ENCODE results near the gene RBM15.

The RBM15 gene

GRCh38 chr1:110308247-110308646 is 30.9 kb upstream of the RBM15 start:
- Histone ChIP-seq H3K27me3 (ENCODE audit: control insufficient read depth, insufficient read depth, low read length) (no peaks in the 10 kb centered on the region), H3K27ac (ENCODE audit: low read length) (no peak overlapping the region), H3K9me3 (ENCODE audit: control insufficient read depth, low read depth, low read length) (no peaks in the 10 kb centered on the region), H3K4me3 (ENCODE audit: low read length) (no peak overlapping the region), H3K9ac (ENCODE audit: low read length) (no peak overlapping the region), H3K4me1 (ENCODE audit: control insufficient read depth, low read depth, low read length) (peaks cover 5% of the 10 kb centered on the region), H3K36me3 (ENCODE audit: control insufficient read depth, low read depth, low read length) (no peaks in the 10 kb centered on the region)

- H3K4me3 ChIP-seq (ENCODE audit: low read length), result no peak overlapping the region
- no peak overlapping the region for H3K9ac ChIP-seq (ENCODE audit: low read length)
- peaks cover 5% of the 10 kb centered on the region for H3K4me1 ChIP-seq (ENCODE audit: control insufficient read depth, low read depth, low read length)
- no peaks in the 10 kb centered on the region for H3K36me3 ChIP-seq (ENCODE audit: control insufficient read depth, low read depth, low read length)
- no peaks in the 10 kb centered on the region for H3K9me3 ChIP-seq (ENCODE audit: control insufficient read depth, low read depth, low read length)
- H3K27me3 ChIP-seq (ENCODE audit: control insufficient read depth, insufficient read depth, low read length), result no peaks in the 10 kb centered on the region
- H3K27ac ChIP-seq (ENCODE audit: low read length), result no peak overlapping the region
These were observed 30.0 kb upstream of the RBM15 start for GRCh38 chr1:110309139-110309538.

GRCh38 chr1:110309767-110310166 is 29.4 kb upstream of the RBM15 start:
- Histone ChIP-seq H3K9ac (ENCODE audit: low read length) (no peak overlapping the region), H3K27ac (ENCODE audit: low read length) (no peak overlapping the region), H3K36me3 (ENCODE audit: control insufficient read depth, low read depth, low read length) (no peaks in the 10 kb centered on the region), H3K4me3 (ENCODE audit: low read length) (no peak overlapping the region), H3K4me1 (ENCODE audit: control insufficient read depth, low read depth, low read length) (peaks cover 5% of the 10 kb centered on the region), H3K27me3 (ENCODE audit: control insufficient read depth, insufficient read depth, low read length) (no peaks in the 10 kb centered on the region), H3K9me3 (ENCODE audit: control insufficient read depth, low read depth, low read length) (no peaks in the 10 kb centered on the region)

- peaks cover 5% of the 10 kb centered on the region for H3K4me1 ChIP-seq (ENCODE audit: control insufficient read depth, low read depth, low read length)
- no peak overlapping the region for H3K4me3 ChIP-seq (ENCODE audit: low read length)
- H3K9ac ChIP-seq (ENCODE audit: low read length), result no peak overlapping the region
- no peak overlapping the region for H3K27ac ChIP-seq (ENCODE audit: low read length)
- H3K9me3 ChIP-seq (ENCODE audit: control insufficient read depth, low read depth, low read length), result no peaks in the 10 kb centered on the region
- no peaks in the 10 kb centered on the region for H3K27me3 ChIP-seq (ENCODE audit: control insufficient read depth, insufficient read depth, low read length)
- H3K36me3 ChIP-seq (ENCODE audit: control insufficient read depth, low read depth, low read length), result no peaks in the 10 kb centered on the region
These were observed 28.9 kb upstream of the RBM15 start for GRCh38 chr1:110310300-110310699.

- peaks cover 5% of the 10 kb centered on the region for H3K4me1 ChIP-seq (ENCODE audit: control insufficient read depth, low read depth, low read length)
- H3K9ac ChIP-seq (ENCODE audit: low read length), result no peak overlapping the region
- no peak overlapping the region for H3K27ac ChIP-seq (ENCODE audit: low read length)
- H3K27me3 ChIP-seq (ENCODE audit: control insufficient read depth, insufficient read depth, low read length), result no peaks in the 10 kb centered on the region
- H3K36me3 ChIP-seq (ENCODE audit: control insufficient read depth, low read depth, low read length), result no peaks in the 10 kb centered on the region
- peak overlapping the region; percentile 49 for H3K4me3 ChIP-seq (ENCODE audit: low read length)
- H3K9me3 ChIP-seq (ENCODE audit: control insufficient read depth, low read depth, low read length), result no peaks in the 10 kb centered on the region
These were observed 26.7 kb upstream of the RBM15 start for GRCh38 chr1:110312188-110313121.

GRCh38 chr1:110316735-110317134 is 22.4 kb upstream of the RBM15 start:
- H3K9ac ChIP-seq (ENCODE audit: low read length), result no peak overlapping the region
- H3K27me3 ChIP-seq (ENCODE audit: control insufficient read depth, insufficient read depth, low read length), result no peaks in the 10 kb centered on the region
- H3K27ac ChIP-seq (ENCODE audit: low read length), result no peak overlapping the region
- no peaks in the 10 kb centered on the region for H3K36me3 ChIP-seq (ENCODE audit: control insufficient read depth, low read depth, low read length)
- H3K4me1 ChIP-seq (ENCODE audit: control insufficient read depth, low read depth, low read length), result peaks cover 5% of the 10 kb centered on the region
- H3K9me3 ChIP-seq (ENCODE audit: control insufficient read depth, low read depth, low read length), result no peaks in the 10 kb centered on the region
- no peak overlapping the region for H3K4me3 ChIP-seq (ENCODE audit: low read length)

- no peak overlapping the region for H3K4me3 ChIP-seq (ENCODE audit: low read length)
- H3K27me3 ChIP-seq (ENCODE audit: control insufficient read depth, insufficient read depth, low read length), result no peaks in the 10 kb centered on the region
- no peak overlapping the region for H3K27ac ChIP-seq (ENCODE audit: low read length)
- H3K9me3 ChIP-seq (ENCODE audit: control insufficient read depth, low read depth, low read length), result no peaks in the 10 kb centered on the region
- no peaks in the 10 kb centered on the region for H3K36me3 ChIP-seq (ENCODE audit: control insufficient read depth, low read depth, low read length)
- no peak overlapping the region for H3K9ac ChIP-seq (ENCODE audit: low read length)
- peaks cover 1% of the 10 kb centered on the region for H3K4me1 ChIP-seq (ENCODE audit: control insufficient read depth, low read depth, low read length)
These were observed 21.1 kb upstream of the RBM15 start for GRCh38 chr1:110318046-110318445.

GRCh38 chr1:110319332-110320167 is 19.6 kb upstream of the RBM15 start:
- Histone ChIP-seq H3K27ac (ENCODE audit: low read length) (no peak overlapping the region), H3K27me3 (ENCODE audit: control insufficient read depth, insufficient read depth, low read length) (no peaks in the 10 kb centered on the region), H3K4me1 (ENCODE audit: control insufficient read depth, low read depth, low read length) (no peaks in the 10 kb centered on the region)

GRCh38 chr1:110320168-110320518 is 19.0 kb upstream of the RBM15 start:
- H3K4me3 ChIP-seq (ENCODE audit: low read length), result no peak overlapping the region
- H3K27me3 ChIP-seq (ENCODE audit: control insufficient read depth, insufficient read depth, low read length), result no peaks in the 10 kb centered on the region
- no peak overlapping the region for H3K27ac ChIP-seq (ENCODE audit: low read length)
- H3K9ac ChIP-seq (ENCODE audit: low read length), result no peak overlapping the region
- no peaks in the 10 kb centered on the region for H3K36me3 ChIP-seq (ENCODE audit: control insufficient read depth, low read depth, low read length)
- no peaks in the 10 kb centered on the region for H3K4me1 ChIP-seq (ENCODE audit: control insufficient read depth, low read depth, low read length)
- H3K9me3 ChIP-seq (ENCODE audit: control insufficient read depth, low read depth, low read length), result no peaks in the 10 kb centered on the region

More at GRCh38 chr1:110319332-110320167, 19.6 kb upstream of the RBM15 start:
- H3K9me3 ChIP-seq (ENCODE audit: control insufficient read depth, low read depth, low read length), result no peaks in the 10 kb centered on the region
- H3K36me3 ChIP-seq (ENCODE audit: control insufficient read depth, low read depth, low read length), result no peaks in the 10 kb centered on the region
- no peak overlapping the region for H3K9ac ChIP-seq (ENCODE audit: low read length)
- no peak overlapping the region for H3K4me3 ChIP-seq (ENCODE audit: low read length)

- Histone ChIP-seq H3K27me3 (ENCODE audit: control insufficient read depth, insufficient read depth, low read length) (no peaks in the 10 kb centered on the region), H3K27ac (ENCODE audit: low read length) (no peak overlapping the region), H3K9ac (ENCODE audit: low read length) (no peak overlapping the region), H3K9me3 (ENCODE audit: control insufficient read depth, low read depth, low read length) (no peaks in the 10 kb centered on the region), H3K4me1 (ENCODE audit: control insufficient read depth, low read depth, low read length) (no peaks in the 10 kb centered on the region), H3K4me3 (ENCODE audit: low read length) (no peak overlapping the region), H3K36me3 (ENCODE audit: control insufficient read depth, low read depth, low read length) (no peaks in the 10 kb centered on the region)
These were observed 18.1 kb upstream of the RBM15 start for GRCh38 chr1:110321045-110321444.

GRCh38 chr1:110321846-110322245 is 17.3 kb upstream of the RBM15 start:
- no peaks in the 10 kb centered on the region for H3K4me1 ChIP-seq (ENCODE audit: control insufficient read depth, low read depth, low read length)
- no peaks in the 10 kb centered on the region for H3K36me3 ChIP-seq (ENCODE audit: control insufficient read depth, low read depth, low read length)
- H3K27me3 ChIP-seq (ENCODE audit: control insufficient read depth, insufficient read depth, low read length), result no peaks in the 10 kb centered on the region
- no peak overlapping the region for H3K27ac ChIP-seq (ENCODE audit: low read length)
- no peak overlapping the region for H3K9ac ChIP-seq (ENCODE audit: low read length)
- H3K9me3 ChIP-seq (ENCODE audit: control insufficient read depth, low read depth, low read length), result no peaks in the 10 kb centered on the region
- no peak overlapping the region for H3K4me3 ChIP-seq (ENCODE audit: low read length)
